ENCODE data around the gene ART5. TPM values are rescaled to one million over a fixed set of nuclear protein-coding genes. Genes with fewer than 3 reads are reported as not detected.

Gene ART5, protein sequence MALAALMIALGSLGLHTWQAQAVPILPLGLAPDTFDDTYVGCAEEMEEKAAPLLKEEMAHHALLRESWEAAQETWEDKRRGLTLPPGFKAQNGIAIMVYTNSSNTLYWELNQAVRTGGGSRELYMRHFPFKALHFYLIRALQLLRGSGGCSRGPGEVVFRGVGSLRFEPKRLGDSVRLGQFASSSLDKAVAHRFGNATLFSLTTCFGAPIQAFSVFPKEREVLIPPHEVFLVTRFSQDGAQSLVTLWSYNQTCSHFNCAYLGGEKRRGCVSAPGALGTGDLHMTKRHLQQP
- total RNA-seq (0.09 TPM), polyA plus RNA-seq (0.39 TPM)
- long read RNA-seq, donor 1 = 0 reads
- long read RNA-seq, donor 2 = 0 reads
- long read RNA-seq, donor 3 = 0 reads
- long read RNA-seq, donor 4 = 0 reads
- long read RNA-seq, donor 5, partial matches to known transcripts = 0 of 1 reads
- long read RNA-seq, donor 5, other reads (novel, unspliced or antisense) = 0 of 1 reads
- long read RNA-seq, donor 6 = 0 reads
- long read RNA-seq, donor 7 = 0 reads
- long read RNA-seq, donor 8 = 0 reads
- long read RNA-seq, donor 9 = 0 reads
- long read RNA-seq, donor 10 = 0 reads

DNA sequence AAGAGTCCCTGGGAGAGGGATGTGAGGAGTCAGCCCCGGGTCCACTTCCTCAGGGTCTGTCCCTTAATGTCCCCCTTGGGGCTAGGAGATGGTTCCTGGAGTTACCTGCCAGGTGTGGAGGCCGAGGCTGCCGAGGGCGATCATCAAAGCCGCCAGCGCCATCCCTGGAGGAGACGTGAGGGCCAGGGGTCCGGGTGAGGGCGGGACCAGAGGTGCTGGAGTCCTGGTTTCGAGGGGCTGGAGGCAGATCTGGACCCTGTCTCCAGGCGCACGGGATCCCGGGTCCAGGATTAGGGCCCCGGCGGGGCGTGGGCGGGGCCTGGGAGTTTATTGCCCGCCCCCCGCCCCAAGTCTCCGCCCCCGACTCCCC lies at the start of gene ART5:
ART5 (minus strand) TSS at position 292 of the 370 bp plus-strand sequence; CDS start at position 162, 130 bp downstream.
- Histone ChIP-seq H3K4me1 (ENCODE audit: control insufficient read depth in 2 of 2, insufficient read depth in 2 of 2, low read length in 2 of 2) (peaks cover 7 to 8% of the 10 kb centered on the region in 2 donors), H3K36me3 (ENCODE audit: control insufficient read depth in 2 of 2, insufficient read depth in 2 of 2, low read length in 1 of 2) (no peaks in the 10 kb centered on the region), H3K27ac (ENCODE audit: low read depth in 1 of 2, low read length in 1 of 2) (no peak within 1 kb of the TSS), H3K4me3 (ENCODE audit: low read length in 2 of 2) (peak within 1 kb of the TSS; percentile 38 to 49), H3K27me3 (ENCODE audit: control insufficient read depth in 2 of 2, insufficient read depth in 1 of 2, low read length in 1 of 2) (peaks cover 5 to 49% of the 10 kb centered on the region in 2 donors), H3K9me3 (ENCODE audit: control insufficient read depth in 2 of 2, insufficient read depth in 1 of 2, low read length in 1 of 2) (peaks cover 0 to 8% of the 10 kb centered on the region in 2 donors)
- DNase-seq (ENCODE audit: low read depth in 6 of 9, low spot score in 9 of 9) = no peak
- 35% methylated on average over 21 of the region's 21 CpGs for WGBS

DNA sequence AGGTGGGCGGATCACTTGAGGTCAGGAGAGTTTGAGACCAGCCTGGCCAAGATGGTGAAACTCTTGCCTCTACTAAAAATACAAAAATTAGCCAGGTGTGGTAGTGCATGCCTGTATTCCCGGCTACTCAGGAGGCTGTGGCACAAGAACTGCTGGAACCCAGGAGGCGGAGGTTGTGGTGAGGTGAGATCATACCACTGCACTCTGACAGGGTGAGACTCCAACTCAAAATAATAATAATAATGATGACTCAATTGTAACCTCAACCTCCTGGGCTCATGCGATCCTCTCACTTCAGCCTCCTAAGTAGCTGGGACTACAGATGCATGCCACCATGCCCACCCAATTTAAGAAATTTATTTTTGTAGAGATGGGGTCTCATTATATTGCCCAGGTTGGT lies 45.0 kb upstream of the ART5 start:
- no peaks in the 10 kb centered on the region for H3K9me3 ChIP-seq (ENCODE audit: control insufficient read depth in 2 of 2, insufficient read depth in 1 of 2, low read length in 1 of 2)
- DNase-seq (ENCODE audit: low read depth in 6 of 9, low spot score in 9 of 9) = no peak
- H3K36me3 ChIP-seq (ENCODE audit: control insufficient read depth in 2 of 2, insufficient read depth in 2 of 2, low read length in 1 of 2) = peaks cover 46 to 76% of the 10 kb centered on the region in 2 donors
- WGBS = over 99% methylated on average over 4 of the region's 4 CpGs
- no peaks in the 10 kb centered on the region for H3K4me1 ChIP-seq (ENCODE audit: control insufficient read depth in 2 of 2, insufficient read depth in 2 of 2, low read length in 2 of 2)
- H3K4me3 ChIP-seq (ENCODE audit: low read length in 2 of 2) = no peak overlapping the region
- no peaks in the 10 kb centered on the region for H3K27me3 ChIP-seq (ENCODE audit: control insufficient read depth in 2 of 2, insufficient read depth in 1 of 2, low read length in 1 of 2)
- no peak overlapping the region for H3K27ac ChIP-seq (ENCODE audit: low read depth in 1 of 2, low read length in 1 of 2)

DNA sequence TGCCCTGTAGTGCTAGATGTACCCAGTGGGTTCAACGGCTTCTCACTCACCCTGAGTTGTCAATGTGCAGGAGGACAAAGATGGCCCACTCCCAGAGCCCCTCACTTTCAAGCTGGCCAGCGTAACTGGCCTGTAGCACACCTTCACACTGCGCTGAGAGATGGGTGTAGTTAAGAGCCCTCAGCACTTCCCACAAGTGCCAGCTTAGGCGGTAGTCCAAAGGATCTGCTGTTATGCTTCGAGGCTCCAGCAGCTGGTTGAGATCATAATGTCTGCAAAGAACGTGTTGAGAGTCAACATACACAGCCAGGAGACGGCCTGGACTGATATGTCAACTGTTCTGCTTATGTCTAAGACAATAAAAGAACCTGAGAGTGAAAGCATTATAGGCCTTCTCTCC lies 44.1 kb upstream of the ART5 start:
- Histone ChIP-seq H3K36me3 (ENCODE audit: control insufficient read depth in 2 of 2, insufficient read depth in 2 of 2, low read length in 1 of 2) (peaks cover 47 to 76% of the 10 kb centered on the region in 2 donors), H3K4me3 (ENCODE audit: low read length in 2 of 2) (no peak overlapping the region), H3K27ac (ENCODE audit: low read depth in 1 of 2, low read length in 1 of 2) (no peak overlapping the region), H3K9me3 (ENCODE audit: control insufficient read depth in 2 of 2, insufficient read depth in 1 of 2, low read length in 1 of 2) (no peaks in the 10 kb centered on the region), H3K4me1 (ENCODE audit: control insufficient read depth in 2 of 2, insufficient read depth in 2 of 2, low read length in 2 of 2) (no peaks in the 10 kb centered on the region), H3K27me3 (ENCODE audit: control insufficient read depth in 2 of 2, insufficient read depth in 1 of 2, low read length in 1 of 2) (no peaks in the 10 kb centered on the region)
- DNase-seq (ENCODE audit: low read depth in 6 of 9, low spot score in 9 of 9) = no peak
- 99% methylated on average over 7 of the region's 7 CpGs for WGBS

DNA sequence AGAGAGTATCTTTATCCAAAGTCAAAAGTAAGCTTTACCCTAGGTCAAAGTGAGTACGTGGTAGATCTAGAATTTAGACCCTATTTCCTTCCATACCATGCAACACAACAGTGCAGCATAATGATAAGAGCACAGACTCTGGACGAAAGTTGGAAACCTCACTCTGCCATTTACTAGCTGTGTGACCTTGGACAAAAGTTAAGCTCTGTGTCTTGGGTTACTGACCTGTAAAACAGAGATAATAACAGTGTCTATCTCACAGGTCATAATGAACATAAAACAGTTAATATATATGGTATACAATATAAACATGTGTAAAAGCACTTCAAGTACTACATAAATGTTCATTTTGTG lies 43.0 kb upstream of the ART5 start:
- Histone ChIP-seq H3K27ac (ENCODE audit: low read depth in 1 of 2, low read length in 1 of 2) (no peak overlapping the region), H3K27me3 (ENCODE audit: control insufficient read depth in 2 of 2, insufficient read depth in 1 of 2, low read length in 1 of 2) (no peaks in the 10 kb centered on the region), H3K36me3 (ENCODE audit: control insufficient read depth in 2 of 2, insufficient read depth in 2 of 2, low read length in 1 of 2) (peaks cover 56 to 85% of the 10 kb centered on the region in 2 donors), H3K4me1 (ENCODE audit: control insufficient read depth in 2 of 2, insufficient read depth in 2 of 2, low read length in 2 of 2) (no peaks in the 10 kb centered on the region), H3K4me3 (ENCODE audit: low read length in 2 of 2) (no peak overlapping the region), H3K9me3 (ENCODE audit: control insufficient read depth in 2 of 2, insufficient read depth in 1 of 2, low read length in 1 of 2) (no peaks in the 10 kb centered on the region)
- WGBS = 98% methylated on average over 2 of the region's 2 CpGs
- no peak for DNase-seq (ENCODE audit: low read depth in 6 of 9, low spot score in 9 of 9)

DNA sequence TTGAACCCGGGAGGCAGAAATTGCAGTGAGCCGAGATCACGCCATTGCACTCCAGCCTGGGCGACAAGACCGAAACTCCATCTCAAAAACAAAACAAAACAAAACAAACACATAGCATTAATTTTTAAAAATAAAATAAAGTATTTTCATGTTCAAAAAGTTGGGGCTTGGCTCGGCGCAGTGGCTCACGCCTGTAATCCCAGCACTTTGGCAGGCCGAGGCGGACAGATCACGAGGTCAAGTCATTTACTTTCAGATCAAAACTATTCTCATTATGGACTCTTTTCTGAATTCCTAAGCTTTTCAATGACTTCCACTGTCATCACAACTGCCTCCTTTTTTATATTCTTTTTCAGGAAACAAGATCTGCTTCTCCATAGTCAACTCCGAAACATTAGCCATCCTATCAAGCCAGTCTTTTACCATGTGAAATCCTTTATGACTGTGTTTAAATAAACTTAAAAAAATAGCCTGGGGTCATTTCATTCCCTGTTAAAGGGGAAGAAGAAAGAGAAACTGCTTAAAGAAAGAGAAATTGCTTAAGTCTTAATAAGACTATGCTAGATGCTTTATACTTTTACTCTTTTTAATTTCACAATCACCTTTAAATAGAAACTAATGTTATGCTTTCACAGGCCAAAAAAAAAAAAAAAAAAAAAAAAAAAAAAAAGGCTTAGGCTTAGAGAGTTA lies 42.5 kb upstream of the ART5 start:
- no peak for DNase-seq (ENCODE audit: low read depth in 6 of 9, low spot score in 9 of 9)
- no peaks in the 10 kb centered on the region for H3K4me1 ChIP-seq (ENCODE audit: control insufficient read depth in 2 of 2, insufficient read depth in 2 of 2, low read length in 2 of 2)
- no peaks in the 10 kb centered on the region for H3K9me3 ChIP-seq (ENCODE audit: control insufficient read depth in 2 of 2, insufficient read depth in 1 of 2, low read length in 1 of 2)
- H3K27ac ChIP-seq (ENCODE audit: low read depth in 1 of 2, low read length in 1 of 2) = no peak overlapping the region
- WGBS = 98% methylated on average over 12 of the region's 12 CpGs
- no peaks in the 10 kb centered on the region for H3K27me3 ChIP-seq (ENCODE audit: control insufficient read depth in 2 of 2, insufficient read depth in 1 of 2, low read length in 1 of 2)
- H3K4me3 ChIP-seq (ENCODE audit: low read length in 2 of 2) = no peak overlapping the region
- H3K36me3 ChIP-seq (ENCODE audit: control insufficient read depth in 2 of 2, insufficient read depth in 2 of 2, low read length in 1 of 2) = peaks cover 56 to 84% of the 10 kb centered on the region in 2 donors

DNA sequence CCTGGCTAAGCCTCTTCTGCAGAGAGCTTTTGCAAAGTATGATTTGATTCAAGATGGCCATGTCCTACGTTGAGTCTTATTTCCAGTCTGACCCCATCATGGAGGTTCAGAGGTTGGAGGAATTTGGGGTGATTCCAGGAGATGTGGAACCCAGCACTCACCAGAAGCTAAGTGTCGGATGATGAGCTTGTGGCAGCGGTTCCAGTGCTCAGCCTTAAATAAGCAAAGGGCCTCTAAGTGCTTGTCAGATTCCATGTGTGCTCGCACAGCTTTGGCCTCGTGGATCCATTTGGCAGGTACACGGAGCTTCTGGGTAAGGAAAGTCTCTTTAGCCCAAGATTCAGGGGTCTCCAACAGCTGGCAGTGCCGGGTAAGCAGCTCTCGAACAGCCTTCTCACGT lies 41.2 kb upstream of the ART5 start:
- Histone ChIP-seq H3K4me3 (ENCODE audit: low read length in 2 of 2) (no peak overlapping the region), H3K9me3 (ENCODE audit: control insufficient read depth in 2 of 2, insufficient read depth in 1 of 2, low read length in 1 of 2) (no peaks in the 10 kb centered on the region), H3K27ac (ENCODE audit: low read depth in 1 of 2, low read length in 1 of 2) (no peak overlapping the region), H3K27me3 (ENCODE audit: control insufficient read depth in 2 of 2, insufficient read depth in 1 of 2, low read length in 1 of 2) (no peaks in the 10 kb centered on the region), H3K36me3 (ENCODE audit: control insufficient read depth in 2 of 2, insufficient read depth in 2 of 2, low read length in 1 of 2) (peaks cover 61 to 88% of the 10 kb centered on the region in 2 donors), H3K4me1 (ENCODE audit: control insufficient read depth in 2 of 2, insufficient read depth in 2 of 2, low read length in 2 of 2) (no peaks in the 10 kb centered on the region)
- no peak for DNase-seq (ENCODE audit: low read depth in 6 of 9, low spot score in 9 of 9)
- WGBS = 99% methylated on average over 9 of the region's 9 CpGs

DNA sequence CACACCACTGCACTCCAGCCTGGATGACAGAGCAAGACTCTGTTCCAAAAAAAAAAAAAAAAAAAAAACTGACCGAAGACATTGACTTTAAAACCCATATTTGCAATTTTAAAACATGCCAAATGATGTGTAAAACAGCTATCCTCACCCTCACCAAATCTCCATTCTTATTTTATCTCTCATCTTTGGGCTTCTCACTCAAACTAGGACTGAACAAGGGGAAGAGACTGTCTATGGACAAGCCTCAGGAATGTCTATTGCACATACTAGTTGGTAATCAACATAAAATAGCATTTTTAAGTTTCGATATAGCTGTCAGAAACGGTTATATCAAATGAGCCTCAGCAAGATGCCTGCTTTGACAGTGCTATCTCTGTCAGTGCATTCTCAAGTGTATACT lies 37.3 kb upstream of the ART5 start:
- Histone ChIP-seq H3K27me3 (ENCODE audit: control insufficient read depth in 2 of 2, insufficient read depth in 1 of 2, low read length in 1 of 2) (no peaks in the 10 kb centered on the region), H3K4me3 (ENCODE audit: low read length in 2 of 2) (no peak overlapping the region), H3K4me1 (ENCODE audit: control insufficient read depth in 2 of 2, insufficient read depth in 2 of 2, low read length in 2 of 2) (no peaks in the 10 kb centered on the region), H3K36me3 (ENCODE audit: control insufficient read depth in 2 of 2, insufficient read depth in 2 of 2, low read length in 1 of 2) (peaks cover 73 to 89% of the 10 kb centered on the region in 2 donors), H3K9me3 (ENCODE audit: control insufficient read depth in 2 of 2, insufficient read depth in 1 of 2, low read length in 1 of 2) (no peaks in the 10 kb centered on the region), H3K27ac (ENCODE audit: low read depth in 1 of 2, low read length in 1 of 2) (no peak overlapping the region)
- no peak for DNase-seq (ENCODE audit: low read depth in 6 of 9, low spot score in 9 of 9)
- 99% methylated on average over 3 of the region's 3 CpGs for WGBS

DNA sequence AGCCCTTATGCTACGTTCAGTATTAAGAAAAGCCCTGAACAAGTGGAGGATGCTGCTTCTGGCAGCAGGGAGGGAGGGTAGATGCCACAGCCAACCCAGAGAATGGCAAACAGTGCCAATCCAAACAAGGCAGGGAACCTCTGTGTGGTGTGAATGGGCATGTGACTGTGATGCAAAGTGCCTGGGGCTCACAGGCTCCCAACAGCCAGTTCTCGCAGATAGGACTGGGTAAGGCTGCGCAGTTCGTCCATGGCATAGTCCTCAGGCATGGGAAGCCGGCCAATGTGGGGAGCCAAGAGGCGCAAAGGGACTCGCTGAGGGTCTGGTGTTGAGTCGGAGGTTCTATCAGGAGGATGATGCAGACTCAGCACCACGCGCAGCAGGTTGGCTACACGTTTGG lies 34.2 kb upstream of the ART5 start:
- no peaks in the 10 kb centered on the region for H3K27me3 ChIP-seq (ENCODE audit: control insufficient read depth in 2 of 2, insufficient read depth in 1 of 2, low read length in 1 of 2)
- no peak for DNase-seq (ENCODE audit: low read depth in 6 of 9, low spot score in 9 of 9)
- no peaks in the 10 kb centered on the region for H3K9me3 ChIP-seq (ENCODE audit: control insufficient read depth in 2 of 2, insufficient read depth in 1 of 2, low read length in 1 of 2)
- H3K4me1 ChIP-seq (ENCODE audit: control insufficient read depth in 2 of 2, insufficient read depth in 2 of 2, low read length in 2 of 2) = no peaks in the 10 kb centered on the region
- H3K27ac ChIP-seq (ENCODE audit: low read depth in 1 of 2, low read length in 1 of 2) = no peak overlapping the region
- 97% methylated on average over 11 of the region's 11 CpGs for WGBS
- H3K36me3 ChIP-seq (ENCODE audit: control insufficient read depth in 2 of 2, insufficient read depth in 2 of 2, low read length in 1 of 2) = peaks cover 63 to 84% of the 10 kb centered on the region in 2 donors
- H3K4me3 ChIP-seq (ENCODE audit: low read length in 2 of 2) = no peak overlapping the region

DNA sequence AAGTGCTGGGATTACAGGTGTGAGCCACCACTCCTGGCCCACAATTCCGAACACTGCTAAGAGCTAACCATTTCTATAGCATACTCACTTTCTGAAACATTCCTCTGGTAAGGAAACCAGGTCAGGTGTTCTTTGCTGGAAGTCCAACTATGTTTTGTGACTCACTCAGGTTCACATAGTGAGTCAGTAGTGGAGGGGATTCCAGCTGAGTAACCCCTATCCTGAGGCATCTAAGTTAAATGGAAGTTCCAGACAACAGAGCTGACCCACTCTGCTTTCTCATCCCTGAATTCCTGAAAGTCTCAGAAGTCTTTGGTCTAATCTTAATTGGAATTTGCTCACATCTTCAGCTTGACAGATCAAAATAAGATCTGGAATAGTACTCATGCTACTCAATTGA lies 32.4 kb upstream of the ART5 start:
- Histone ChIP-seq H3K27me3 (ENCODE audit: control insufficient read depth in 2 of 2, insufficient read depth in 1 of 2, low read length in 1 of 2) (no peaks in the 10 kb centered on the region), H3K4me1 (ENCODE audit: control insufficient read depth in 2 of 2, insufficient read depth in 2 of 2, low read length in 2 of 2) (no peaks in the 10 kb centered on the region), H3K9me3 (ENCODE audit: control insufficient read depth in 2 of 2, insufficient read depth in 1 of 2, low read length in 1 of 2) (no peaks in the 10 kb centered on the region), H3K36me3 (ENCODE audit: control insufficient read depth in 2 of 2, insufficient read depth in 2 of 2, low read length in 1 of 2) (peaks cover 61 to 83% of the 10 kb centered on the region in 2 donors), H3K27ac (ENCODE audit: low read depth in 1 of 2, low read length in 1 of 2) (no peak overlapping the region), H3K4me3 (ENCODE audit: low read length in 2 of 2) (no peak overlapping the region)
- WGBS = 98% methylated on average over 1 of the region's 1 CpG
- DNase-seq (ENCODE audit: low read depth in 6 of 9, low spot score in 9 of 9) = no peak

Measured in thymus (tissue), 14 donors.